Hippocampal formation (tissue), 2 donors: Measurements from ENCODE around the gene KRTAP6-3.

Experiments used
- DNase-seq, 2 donors: peaks; one replicate each; lab custom pipeline; 2025; lab: John Stamatoyannopoulos, UW

Gene KRTAP6-3

DNA sequence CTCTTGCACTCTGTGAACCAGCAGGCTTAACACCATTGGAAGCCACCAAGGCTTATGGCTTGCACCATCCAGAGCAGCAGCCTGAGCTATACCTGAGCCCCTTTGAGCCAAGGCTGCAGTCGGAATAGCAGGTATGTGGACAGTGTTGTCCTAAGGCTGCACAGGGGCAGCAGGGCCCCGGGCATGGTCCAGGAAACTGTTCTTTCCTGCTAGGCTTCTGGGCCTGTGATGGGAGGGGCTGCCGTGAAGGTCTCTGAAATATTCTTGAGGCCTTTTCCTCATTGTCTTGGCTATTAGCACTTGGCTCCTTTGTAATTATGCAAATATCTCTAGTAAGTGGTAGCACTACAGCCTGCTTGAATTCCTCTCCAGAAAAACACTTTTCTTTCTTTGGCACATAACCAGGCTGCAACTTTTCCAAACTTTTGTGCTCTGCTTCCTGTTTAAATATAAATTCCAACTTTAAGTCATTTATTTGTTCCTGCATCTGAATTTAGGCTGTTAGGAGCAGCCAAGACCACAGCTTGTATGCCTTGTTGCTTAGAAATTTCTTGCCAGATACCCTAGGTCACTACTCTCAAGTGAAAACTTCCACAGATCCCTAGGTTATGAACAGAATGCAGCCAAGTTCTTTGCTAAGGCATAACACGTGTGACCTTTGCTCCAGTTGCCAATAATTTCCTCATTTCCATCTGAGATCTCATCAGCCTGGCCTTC is 33.4 kb downstream of the KRTAP6-3 start:
- no peak for DNase-seq

DNA sequence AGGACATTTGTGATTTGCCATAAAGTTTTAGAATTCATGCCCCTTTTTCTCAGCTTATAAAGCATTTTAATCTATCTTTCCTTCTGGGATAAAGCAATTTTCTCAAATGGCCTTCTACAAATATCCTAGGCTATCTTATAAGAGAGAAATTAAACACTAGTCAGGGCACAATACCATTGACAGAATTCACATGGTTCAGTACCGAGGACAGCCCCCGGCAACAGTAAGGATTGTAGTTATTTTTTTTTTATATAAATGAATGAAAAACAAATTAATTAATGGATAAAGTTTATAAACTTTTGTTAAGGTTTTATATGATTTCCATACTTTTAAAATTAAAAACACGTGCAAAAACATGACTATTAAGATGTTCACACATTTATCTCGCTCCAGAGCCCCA is 35.9 kb downstream of the KRTAP6-3 start:
- DNase-seq = no peak

DNA sequence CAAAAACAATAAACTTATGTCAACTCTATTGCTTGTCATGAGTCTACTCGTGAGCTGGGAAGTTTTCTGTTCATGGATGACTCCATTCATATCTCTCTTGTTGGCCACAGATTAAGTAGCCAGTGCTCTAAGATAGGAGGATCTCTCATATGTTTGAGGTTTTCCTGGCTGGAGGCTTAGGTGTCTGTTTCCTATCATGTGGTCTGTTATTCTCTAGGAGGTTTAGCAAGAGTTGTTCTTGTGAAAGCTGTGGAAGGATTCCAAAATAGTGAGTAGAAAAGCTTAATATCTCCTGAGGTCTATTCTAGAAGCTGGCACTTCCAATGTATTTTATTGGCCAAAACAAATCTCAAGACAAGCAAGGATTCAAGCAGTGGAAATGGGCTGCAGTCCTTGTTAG is 37.0 kb downstream of the KRTAP6-3 start:
- no peak for DNase-seq

DNA sequence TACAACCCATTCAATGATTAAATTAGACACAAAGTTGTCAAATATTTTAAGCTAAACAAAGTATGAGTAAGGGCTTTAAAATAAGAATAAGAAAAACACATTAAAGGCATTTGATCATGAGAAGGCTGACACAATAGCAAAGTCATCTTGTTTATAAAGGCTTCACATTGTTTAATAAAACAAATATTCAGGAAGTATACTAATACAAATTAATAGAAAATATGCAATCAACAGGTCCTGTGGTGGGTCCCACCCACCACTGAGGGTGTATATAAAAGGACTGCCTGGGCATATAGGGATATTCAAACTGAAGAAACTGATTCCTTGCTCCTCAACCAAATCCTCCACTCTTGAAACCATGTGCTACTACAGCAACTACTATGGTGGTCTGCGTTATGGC is 42.7 kb downstream of the KRTAP6-3 start, which contains the start of gene KRTAP20-2:
TSS of gene KRTAP20-2 (plus strand) at position 301 of the 400 bp plus-strand sequence. CDS start at position 359, 58 bp downstream.
- no peak for DNase-seq

GRCh38 chr21:30638686-30639085 is 46.4 kb downstream of the KRTAP6-3 start:
- DNase-seq = no peak

DNA sequence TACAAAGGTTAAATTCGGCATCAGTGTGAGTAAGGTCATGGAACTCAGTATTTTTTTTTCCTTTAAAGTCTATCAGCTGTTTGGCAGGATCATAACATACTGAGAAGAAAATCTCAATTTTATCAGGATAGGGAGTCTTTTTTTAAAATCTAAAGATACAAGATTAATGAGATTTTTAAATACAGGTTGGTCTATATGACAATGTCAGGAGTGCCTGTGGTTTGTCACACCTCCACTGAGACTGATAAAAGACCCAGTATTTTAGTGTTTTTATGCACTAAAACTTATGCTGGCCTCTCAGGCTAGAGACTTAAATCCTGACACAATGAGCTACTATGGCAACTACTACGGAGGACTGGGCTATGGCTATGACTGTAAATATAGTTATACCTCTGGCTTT is 50.3 kb downstream of the KRTAP6-3 start, which contains the start of gene KRTAP20-3:
TSS of gene KRTAP20-3 (plus strand) at position 301 of the 400 bp plus-strand sequence.
- DNase-seq = no peak
